NCI-H748 treated with DMSO at 0.1 percent for 48 hours (cell line): ENCODE results near the gene CMTM4.
"Not testable (repeated sequence)": the region's sequence is repeated elsewhere in the genome, so short reads cannot be mapped to it uniquely, and the experiment has no call there.

Experiments used
- DNase-seq: peaks from one replicate; lab custom pipeline; 2025; lab: John Stamatoyannopoulos, UW

The CMTM4 gene

GRCh38 chr16:66705790-66706505 is 9.4 kb upstream of the CMTM4 start:
- no peak for DNase-seq

- DNase-seq, result no peak
Observed at GRCh38 chr16:66703406-66704215, 7.1 kb upstream of the CMTM4 start.

DNA sequence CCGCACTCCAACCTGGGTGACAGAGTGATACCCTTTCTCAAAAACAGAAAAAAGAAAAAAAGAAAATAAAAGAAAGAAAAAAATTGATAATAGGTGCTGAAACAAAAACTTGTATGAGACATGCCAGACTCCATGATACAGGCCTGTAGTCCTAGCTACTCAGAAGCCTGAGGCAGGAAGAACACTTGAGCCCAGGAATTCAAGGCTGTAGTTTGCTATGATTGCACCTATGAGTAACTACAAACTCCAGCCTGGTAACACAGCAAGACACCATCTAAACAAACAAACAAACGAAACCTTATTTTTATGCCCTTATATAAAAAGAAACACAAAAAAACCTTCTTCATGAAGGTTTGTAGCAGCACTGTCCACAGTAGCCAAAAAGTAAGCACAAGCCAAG is 5.0 kb upstream of the CMTM4 start:
- no peak for DNase-seq

DNA sequence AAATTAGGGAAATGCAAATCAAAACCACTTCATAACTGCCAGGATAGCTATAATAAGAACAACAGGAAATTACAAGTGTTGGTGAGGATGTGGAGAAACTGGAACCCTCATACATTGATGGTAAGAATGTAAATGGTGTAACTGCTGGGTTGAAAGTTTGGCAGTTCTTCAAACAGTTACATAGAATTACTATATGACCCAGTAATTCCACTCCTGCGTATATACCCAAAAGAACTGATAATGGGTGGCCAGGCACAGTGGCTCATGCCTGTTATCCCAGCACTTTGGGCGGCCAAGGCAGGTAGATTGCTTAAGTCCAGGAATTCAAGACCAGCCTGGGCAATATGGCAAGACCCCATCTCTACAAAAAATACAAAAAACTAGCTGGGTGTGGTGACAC is 4.5 kb upstream of the CMTM4 start:
- DNase-seq, result no peak

GRCh38 chr16:66699898-66700297 is 3.4 kb upstream of the CMTM4 start:
- no peak for DNase-seq

- DNase-seq, result no peak
Observed at GRCh38 chr16:66698046-66698445, 1.5 kb upstream of the CMTM4 start.

- DNase-seq, result no peak
Observed at GRCh38 chr16:66695935-66696668, 441 bp downstream of the CMTM4 start.

DNA sequence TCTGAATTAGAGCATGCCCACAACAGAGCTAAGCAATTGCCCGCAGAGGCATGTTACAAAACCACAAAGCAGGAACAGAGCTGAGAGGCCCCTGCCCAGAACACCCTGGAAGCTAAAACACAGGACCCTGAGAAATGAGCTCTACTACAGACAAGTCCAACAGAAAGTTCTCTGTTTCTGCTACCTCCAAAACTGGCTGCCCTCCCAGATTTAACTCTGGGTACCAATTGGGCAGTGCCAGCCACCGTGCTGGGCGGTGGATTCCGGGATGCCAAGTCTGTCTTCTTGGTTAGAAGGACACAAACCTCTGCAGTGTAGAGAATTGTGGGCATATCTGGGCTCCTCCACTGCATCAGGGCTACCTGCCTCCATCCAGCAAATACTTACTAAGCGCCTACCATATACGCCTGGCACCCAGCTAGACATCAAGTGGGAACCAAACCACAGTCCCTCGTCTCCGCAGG is 1.0 kb downstream of the CMTM4 start:
- DNase-seq, result no peak

DNA sequence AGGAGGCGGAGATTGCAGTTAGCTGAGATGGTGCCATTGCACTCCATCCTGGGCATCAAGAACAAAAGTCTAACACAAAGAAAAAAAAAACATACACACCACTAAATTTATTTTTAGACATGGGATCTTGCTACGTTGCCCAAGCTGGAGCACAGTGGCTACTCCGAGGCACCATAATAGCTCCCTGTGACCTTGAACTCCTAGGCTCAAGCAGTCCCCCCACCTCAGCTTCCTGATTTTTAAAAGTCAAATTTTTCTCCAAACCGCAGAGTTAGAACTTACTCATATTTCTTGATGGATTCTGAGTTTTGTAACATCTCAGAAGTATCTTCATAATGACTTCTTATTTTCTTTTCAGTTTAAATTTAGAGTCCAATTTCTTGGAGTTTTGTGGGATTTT is 3.4 kb downstream of the CMTM4 start:
- DNase-seq, result no peak

DNA sequence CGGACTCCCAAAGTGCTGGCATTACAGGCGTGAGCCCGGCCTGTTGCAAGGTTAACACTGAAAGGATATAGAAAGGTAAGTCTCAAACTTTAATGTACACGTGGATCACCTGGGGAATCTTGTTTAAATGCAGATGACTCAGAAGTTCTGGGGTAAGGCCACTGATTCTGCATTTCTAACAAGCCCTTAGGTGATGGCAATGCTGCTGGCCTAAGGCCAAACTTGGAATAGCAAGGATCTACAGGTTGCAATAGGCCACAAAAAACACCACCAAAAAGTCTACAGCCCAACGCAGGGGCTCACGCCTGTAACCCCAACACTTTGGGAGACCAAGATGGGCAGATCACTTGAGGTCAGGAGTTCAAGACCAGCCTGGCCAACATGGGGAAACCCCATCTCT is 4.2 kb downstream of the CMTM4 start:
- DNase-seq, result no peak

DNA sequence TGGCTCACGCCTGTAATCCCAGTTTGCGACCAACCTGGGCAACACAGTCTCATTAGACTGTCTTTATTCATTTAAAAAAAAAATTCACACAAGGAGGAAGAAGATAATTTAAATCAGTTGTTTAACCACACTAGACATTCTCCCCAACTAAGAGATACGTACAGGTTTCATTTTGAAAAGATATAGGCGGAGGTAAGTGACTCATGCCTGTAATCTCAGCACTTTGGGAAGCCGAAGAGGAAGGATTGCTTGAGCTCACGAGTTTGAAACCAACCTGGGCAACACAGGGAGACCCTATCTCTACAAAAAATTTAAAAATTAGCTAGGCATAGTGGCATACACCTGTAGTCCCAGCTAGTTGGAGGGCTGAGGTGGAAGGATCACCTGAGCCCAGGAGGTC is 5.3 kb downstream of the CMTM4 start:
- DNase-seq, result no peak

DNA sequence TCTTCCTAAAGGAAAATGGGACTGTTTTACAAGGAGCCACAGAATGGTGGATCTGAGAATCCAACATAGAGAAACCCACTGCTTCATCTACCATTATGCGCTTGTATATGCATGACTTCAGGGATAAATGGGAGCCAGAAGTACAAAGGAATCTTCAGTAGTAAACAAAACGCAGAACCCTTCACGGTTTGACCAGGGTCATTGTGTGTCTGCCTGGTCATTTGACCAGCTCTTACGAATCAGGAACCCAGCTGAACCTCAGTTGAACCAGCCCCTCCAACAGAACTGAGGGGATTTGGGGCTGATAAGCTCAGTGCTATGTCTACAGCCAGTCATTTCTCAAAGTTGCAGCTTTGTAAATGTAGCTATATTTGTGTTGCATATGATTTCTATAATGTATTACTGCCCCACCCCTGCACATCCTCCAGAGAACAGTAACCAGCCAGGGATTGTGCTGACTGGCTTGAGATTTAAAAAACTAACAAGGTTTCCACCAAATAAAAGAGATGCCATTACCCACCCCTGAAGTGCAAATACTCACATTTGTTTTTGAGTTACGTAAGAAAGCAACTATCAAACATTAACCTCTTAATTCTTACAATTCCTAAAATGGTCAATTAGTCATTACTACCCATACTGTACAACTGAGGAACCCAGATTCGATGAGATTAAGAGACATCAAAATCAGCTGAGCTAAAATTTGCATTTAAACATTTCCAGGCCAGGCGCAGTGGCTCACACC is 6.3 kb downstream of the CMTM4 start:
- no peak for DNase-seq

- DNase-seq, result no peak
Observed at GRCh38 chr16:66689282-66689681, 7.3 kb downstream of the CMTM4 start.

GRCh38 chr16:66687906-66688625 is 8.5 kb downstream of the CMTM4 start:
- DNase-seq, result no peak

DNA sequence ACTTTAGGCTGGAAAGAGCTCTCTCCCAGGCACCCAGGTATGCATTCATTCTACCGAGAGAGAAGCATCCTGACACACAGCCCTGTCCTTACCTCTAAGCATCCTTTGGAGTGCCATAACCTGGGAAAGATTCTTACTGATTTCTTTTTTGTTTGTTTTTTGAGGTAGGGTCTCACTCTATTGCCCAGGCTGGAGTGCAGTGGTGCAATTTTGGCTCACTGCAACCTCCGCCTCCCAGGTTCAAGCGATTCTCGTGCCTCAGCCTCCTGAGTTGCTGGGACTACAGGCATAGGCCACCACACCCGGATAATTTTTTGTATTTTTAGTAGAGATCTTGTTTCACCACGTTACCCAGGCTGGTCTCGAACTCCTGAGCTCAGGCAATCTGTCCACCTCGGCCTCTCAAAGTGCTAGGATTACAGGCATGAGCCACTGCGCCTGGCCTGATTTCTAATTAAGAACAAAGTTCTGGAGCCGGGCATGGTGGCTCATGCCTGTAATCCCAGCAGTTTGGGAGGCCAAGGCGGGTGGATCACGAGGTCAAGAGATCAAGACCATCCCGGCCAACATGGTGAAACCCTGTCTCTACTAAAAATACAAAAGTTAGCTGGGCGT is 10.9 kb downstream of the CMTM4 start:
- DNase-seq, result not testable (repeated sequence)

GRCh38 chr16:66682271-66682670 is 14.3 kb downstream of the CMTM4 start:
- no peak for DNase-seq

GRCh38 chr16:66681676-66682075 is 14.9 kb downstream of the CMTM4 start:
- no peak for DNase-seq

DNA sequence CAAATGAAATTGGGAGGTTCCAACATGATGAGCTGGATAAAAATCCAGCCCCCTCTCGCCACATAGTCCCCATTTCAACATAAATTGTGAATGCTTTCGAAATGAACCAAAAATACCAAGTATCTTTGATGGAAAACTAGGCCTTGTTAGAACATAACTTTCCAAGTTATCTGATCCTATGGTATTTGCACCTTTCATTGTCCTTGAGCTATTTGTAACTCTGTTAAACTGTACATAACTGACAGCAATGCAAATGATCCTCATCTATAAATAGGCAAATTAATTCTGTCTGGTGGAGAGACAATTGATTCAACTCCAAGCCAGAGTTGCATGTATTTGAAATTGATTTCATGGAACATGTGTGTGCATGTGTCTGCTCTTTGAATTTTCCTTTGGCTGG is 18.2 kb downstream of the CMTM4 start:
- DNase-seq, result no peak

DNA sequence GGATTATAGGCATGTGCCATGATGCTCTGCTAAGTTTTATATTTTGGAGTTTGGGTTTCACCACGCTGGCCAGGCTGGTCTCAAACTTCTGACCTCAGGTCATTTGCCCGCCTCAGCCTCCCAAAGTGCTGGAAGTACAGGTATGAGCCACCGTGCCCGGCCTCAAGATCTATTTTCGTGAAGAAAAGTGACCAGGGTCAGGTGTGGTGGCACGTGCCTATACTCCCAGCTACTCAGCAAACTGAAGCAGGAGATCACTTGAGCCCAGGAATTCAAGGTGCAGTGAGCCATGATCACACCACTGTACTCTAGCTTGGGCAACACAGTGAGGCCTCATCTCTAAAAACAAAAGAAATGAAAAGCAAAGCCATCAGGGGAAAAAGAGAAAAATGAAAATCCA is 18.7 kb downstream of the CMTM4 start:
- DNase-seq, result no peak

GRCh38 chr16:66677179-66677578 is 19.4 kb downstream of the CMTM4 start:
- DNase-seq, result no peak

DNA sequence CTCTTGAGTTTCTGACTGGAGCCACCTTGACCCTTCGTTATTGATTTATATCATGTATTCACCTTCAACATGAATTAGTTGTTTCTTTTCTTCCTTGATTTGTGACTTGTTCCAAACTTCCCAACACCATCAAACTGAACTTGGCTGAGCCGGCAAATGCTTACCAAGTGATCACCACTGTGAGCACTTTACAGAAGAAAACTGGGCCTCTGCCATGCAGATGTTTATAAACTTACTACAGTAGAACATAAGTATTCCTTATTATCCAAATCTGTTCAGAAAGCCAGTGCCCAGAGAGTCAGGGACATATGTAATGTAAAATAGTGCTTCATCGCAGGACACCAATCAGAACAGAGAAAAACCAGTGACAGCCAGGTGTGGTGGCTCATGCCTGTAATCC is 19.9 kb downstream of the CMTM4 start:
- no peak for DNase-seq
